ENCODE results near the gene TRIP6. TPM values are rescaled to one million over a fixed set of nuclear protein-coding genes. Genes with fewer than 3 reads are reported as not detected.

The TRIP6 gene
- total RNA-seq, 1 experiment from 2014 or later = 102 TPM

GRCh38 chr7:100893318-100893895 is 26.2 kb downstream of the TRIP6 start:
- Histone ChIP-seq H2AFZ (ENCODE audit: low read depth, low read length, poor library complexity, severe bottlenecking) (no peak overlapping the region), H3K27me3 (ENCODE audit: insufficient read depth, low read length) (no peaks in the 10 kb centered on the region; the same call in 1 of the 2 replicates), H3K79me2 (ENCODE audit: insufficient read depth, low read length) (peaks cover 10% of the 10 kb centered on the region), H3K4me1 (ENCODE audit: control insufficient read depth in 1 of 2, insufficient read depth in 2 of 2, low read length in 2 of 2) (peaks cover 12 to 60% of the 10 kb centered on the region in 2 experiments), H3K36me3 (ENCODE audit: control insufficient read depth in 1 of 2, insufficient read depth in 2 of 2, low read length in 2 of 2) (peaks cover 0 to 8% of the 10 kb centered on the region in 2 experiments; a peak in 1 of 4 replicates), H3K9ac (ENCODE audit: low read length) (no peak overlapping the region), H3K9me3 (ENCODE audit: control insufficient read depth in 1 of 2, insufficient read depth in 1 of 2, low read depth in 1 of 2, low read length in 2 of 2) (no peaks in the 10 kb centered on the region), H3K27ac (ENCODE audit: low read depth, low read length) (no peak overlapping the region), H3K9me2 (ENCODE audit: insufficient read depth) (no peaks in the 10 kb centered on the region), H3K4me2 (ENCODE audit: low read length) (no peak overlapping the region), H4K20me1 (ENCODE audit: insufficient read depth) (no peaks in the 10 kb centered on the region), H3K4me3 (replicated peaks in 1 of 2; ENCODE audit: low read depth in 1 of 2, low read length in 2 of 2) (no peak overlapping the region)
- BruUV-seq (replicated peaks) = no TSS peak
- POLR2A ChIA-PET = interaction anchor here (0.5 kb wide), 1 partner anchor 250 kb away, joined by 4 read pairs; no protein-coding TSS in a partner anchor
- CTCF ChIA-PET = no interaction called here
- TF ChIP-seq EZH2 (IDR thresholded peaks at IDR 0.05) (no peak), CEBPB (IDR thresholded peaks at IDR 0.05; ENCODE audit: low read depth) (no peak), ELF1 (IDR thresholded peaks at IDR 0.05; ENCODE audit: borderline replicate concordance, low read depth) (no peak)
- DNase-seq (ENCODE audit: low read depth, low spot score) = no peak
- RAD21 ChIA-PET (ENCODE audit: low non-redundant PET in 1 of 2, low total read pairs in 2 of 2, uncharacterized antibody in 2 of 2, unreplicated experiment in 2 of 2) = no interaction called here
- no peak for ATAC-seq
- intact Hi-C loops (cut with micrococcal nuclease) = no loop called here

DNA sequence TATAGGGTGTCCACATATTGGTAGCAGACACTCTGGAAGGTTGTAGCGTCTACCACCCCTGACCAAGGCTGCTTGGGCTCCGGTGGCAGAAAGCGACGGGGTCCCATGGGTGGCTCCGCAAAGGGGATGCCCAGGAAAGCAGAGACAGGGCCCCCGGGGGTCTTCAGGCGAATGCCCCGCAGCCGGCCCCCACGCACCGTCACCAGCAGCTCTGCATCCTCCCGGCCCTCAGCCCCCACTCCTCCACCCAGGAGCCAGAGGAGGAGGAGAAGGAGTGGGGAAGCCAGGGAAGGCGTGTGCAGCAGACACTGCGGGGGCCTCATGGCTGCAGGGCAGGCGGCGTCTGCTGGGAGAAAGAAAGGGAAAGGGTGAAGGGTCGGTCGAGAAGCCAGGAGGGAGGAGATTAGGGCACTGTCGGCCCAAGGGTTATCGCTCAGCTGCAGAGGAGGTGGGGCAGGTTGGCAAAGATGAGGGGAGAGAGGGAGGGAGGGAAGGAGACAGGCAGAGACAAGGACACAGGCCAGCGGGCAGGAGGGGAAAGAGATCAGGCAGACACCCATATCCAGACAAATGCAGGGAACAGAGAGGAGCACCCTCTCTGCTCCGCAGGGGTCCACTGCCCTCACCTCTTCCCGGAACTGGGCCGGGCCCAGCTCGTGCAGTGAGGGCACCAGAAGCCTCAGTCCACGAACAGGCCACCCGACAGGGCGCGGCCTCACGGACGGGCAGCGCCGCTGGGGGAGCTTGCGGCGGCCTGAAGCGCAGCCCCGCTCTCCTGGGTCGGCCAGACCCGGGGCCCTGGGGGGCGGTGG is 26.9 kb downstream of the TRIP6 start:
- BruUV-seq (replicated peaks) = no TSS peak
- peak overlapping the region in 1 of 2 experiments; percentile 60; a peak in 2 of 4 replicates for H3K4me3 ChIP-seq (replicated peaks in 1 of 2; ENCODE audit: low read depth in 1 of 2, low read length in 2 of 2)
- peak overlapping the region; percentile 91 for H3K4me2 ChIP-seq (ENCODE audit: low read length)

More for the DNA sequence above, 26.9 kb downstream of the TRIP6 start:
- Histone ChIP-seq H3K27me3 (ENCODE audit: insufficient read depth, low read length) (no peaks in the 10 kb centered on the region; the same call in 1 of the 2 replicates), H3K4me1 (ENCODE audit: control insufficient read depth in 1 of 2, insufficient read depth in 2 of 2, low read length in 2 of 2) (peaks cover 12 to 53% of the 10 kb centered on the region in 2 experiments), H3K9ac (ENCODE audit: low read length) (no peak overlapping the region), H3K9me3 (ENCODE audit: control insufficient read depth in 1 of 2, insufficient read depth in 1 of 2, low read depth in 1 of 2, low read length in 2 of 2) (no peaks in the 10 kb centered on the region), H3K36me3 (ENCODE audit: control insufficient read depth in 1 of 2, insufficient read depth in 2 of 2, low read length in 2 of 2) (peaks cover 0 to under 1% of the 10 kb centered on the region in 2 experiments; a peak in 1 of 4 replicates), H4K20me1 (ENCODE audit: insufficient read depth) (no peaks in the 10 kb centered on the region), H2AFZ (ENCODE audit: low read depth, low read length, poor library complexity, severe bottlenecking) (no peak overlapping the region), H3K27ac (ENCODE audit: low read depth, low read length) (no peak overlapping the region), H3K79me2 (ENCODE audit: insufficient read depth, low read length) (peaks cover 3% of the 10 kb centered on the region), H3K9me2 (ENCODE audit: insufficient read depth) (no peaks in the 10 kb centered on the region)
- ATAC-seq = no peak
- TF ChIP-seq ZNF274 (IDR thresholded peaks at IDR 0.05; ENCODE audit: low read depth, low read length) (no peak), EGR1 (IDR thresholded peaks at IDR 0.05; ENCODE audit: low read depth) (no peak), TCF7L2 (IDR thresholded peaks at IDR 0.05; ENCODE audit: borderline replicate concordance, extremely low read depth, insufficient read depth, insufficient read length) (no peak), POLR2A (IDR thresholded peaks at IDR 0.05; ENCODE audit: borderline replicate concordance, extremely low read depth, insufficient read depth, insufficient read length) (no peak), REST (IDR thresholded peaks at IDR 0.05; ENCODE audit: low read depth) (no peak), SRF (IDR thresholded peaks at IDR 0.05; ENCODE audit: low read depth) (no peak), JUND (IDR thresholded peaks at IDR 0.05) (no peak), CBX3 (IDR thresholded peaks at IDR 0.05; ENCODE audit: low read depth) (no peak), CEBPB (IDR thresholded peaks at IDR 0.05; ENCODE audit: low read depth) (no peak), SP1 (IDR thresholded peaks at IDR 0.05; ENCODE audit: low read depth) (no peak), YY1 (IDR thresholded peaks at IDR 0.05; ENCODE audit: extremely low read depth, insufficient replicate concordance, low read depth, low read length) (no peak)
- TF ChIP-seq, protein P1, sequence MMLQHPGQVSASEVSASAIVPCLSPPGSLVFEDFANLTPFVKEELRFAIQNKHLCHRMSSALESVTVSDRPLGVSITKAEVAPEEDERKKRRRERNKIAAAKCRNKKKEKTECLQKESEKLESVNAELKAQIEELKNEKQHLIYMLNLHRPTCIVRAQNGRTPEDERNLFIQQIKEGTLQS (IDR thresholded peaks at IDR 0.05) = no peak
- TF ChIP-seq, protein P2, sequence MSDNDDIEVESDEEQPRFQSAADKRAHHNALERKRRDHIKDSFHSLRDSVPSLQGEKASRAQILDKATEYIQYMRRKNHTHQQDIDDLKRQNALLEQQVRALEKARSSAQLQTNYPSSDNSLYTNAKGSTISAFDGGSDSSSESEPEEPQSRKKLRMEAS (IDR thresholded peaks at IDR 0.05) = no peak
- no peak for DNase-seq (ENCODE audit: low read depth, low spot score)
- intact Hi-C loops (cut with micrococcal nuclease) = no loop called here
- POLR2A ChIA-PET = interaction anchor here (1.2 kb wide), 1 partner anchor 233 kb away, joined by 3 read pairs; the partner anchor contains the start of gene SERPINE1
- RAD21 ChIA-PET (ENCODE audit: low non-redundant PET in 1 of 2, low total read pairs in 2 of 2, uncharacterized antibody in 2 of 2, unreplicated experiment in 2 of 2) = interaction anchor here in 1 of 2 experiments (1.4 kb wide), 1 partner anchor 389 kb away, joined by 3 read pairs; no protein-coding TSS in a partner anchor
- CTCF ChIA-PET = interaction anchor here (1.2 to 1.4 kb wide), 4 partner anchors 165 to 262 kb away, joined by 3 to 4 read pairs (median 3); no protein-coding TSS in a partner anchor

Measured in HCT116 (cell line).